PC-3 (cell line): ENCODE results near the gene ICAM4. TPM values are rescaled to one million over a fixed set of nuclear protein-coding genes. Genes with fewer than 3 reads are reported as not detected.

Experiments
- ATAC-seq: fragments of 200-7000 bp; cut with Tn5 transposase; 2 replicates; pipeline ENCODE4 v1.9.1; 2020; ENCODE audit warnings: mild to moderate bottlenecking, moderate library complexity
- BruUV-seq: library from RNA; stranded (reverse); fragments of 400-500 nt; replicated peaks from 2 replicates; lab custom pipeline; 2021; lab: Mats Ljungman, UMichigan
- CTCF ChIA-PET: fragments of 300-600 bp; sonication (Branson Sonifier 250); formaldehyde crosslinking; loops from one replicate; lab custom pipeline; 2022; ENCODE audit warnings: antibody characterized with exemption; lab: Charles Lee
- POLR2A ChIA-PET: fragments of 300-600 bp; sonication (Branson Sonifier 250); formaldehyde crosslinking; loops from one replicate; lab custom pipeline; 2022; ENCODE audit warnings: antibody characterized with exemption; ENCODE audit not compliant: unreplicated experiment; lab: Charles Lee
- DNase-seq: peaks from one replicate; pipeline ENCODE4 v3.0.0-alpha.2; 2015
- H2AFZ ChIP-seq: fragments of 300-600 bp; sonication (generic); 2 replicates; pipeline ENCODE4 v1.6.0; 2016; ENCODE audit warnings: antibody characterized with exemption, low read length
- H3F3A ChIP-seq: fragments of 300-600 bp; sonication (generic); one replicate; pipeline ENCODE4 v1.6.0; 2017; ENCODE audit warnings: antibody characterized with exemption, low read length, control low read depth, mild to moderate bottlenecking; ENCODE audit not compliant: unreplicated experiment
- H3K27ac ChIP-seq: fragments of 300-600 bp; sonication (generic); 2 replicates; pipeline ENCODE4 v1.5.1; 2016; ENCODE audit warnings: mild to moderate bottlenecking, low read length
- H3K27me3 ChIP-seq: fragments of 300-600 bp; sonication (generic); 2 replicates; pipeline ENCODE4 v1.6.1; 2016; ENCODE audit warnings: low read length, mixed read lengths
- H3K36me3 ChIP-seq: fragments of 300-600 bp; sonication (generic); 2 replicates; pipeline ENCODE4 v1.6.1; 2016; ENCODE audit warnings: low read depth, mixed run types, low read length, mixed read lengths
- H3K4me1 ChIP-seq: fragments of 300-600 bp; sonication (generic); 2 replicates; pipeline ENCODE4 v1.5.1; 2016; ENCODE audit warnings: low read length; ENCODE audit not compliant: insufficient read depth
- H3K4me2 ChIP-seq: fragments of 300-600 bp; sonication (generic); 2 replicates; pipeline ENCODE4 v1.6.0; 2016; ENCODE audit warnings: low read length
- H3K4me3 ChIP-seq: fragments of 300-600 bp; sonication (generic); 2 replicates; pipeline ENCODE4 v1.5.1; 2016; ENCODE audit warnings: mild to moderate bottlenecking, low read length, mixed read lengths
- H3K79me2 ChIP-seq: fragments of 300-600 bp; sonication (generic); 2 replicates; pipeline ENCODE4 v1.6.1; 2017; ENCODE audit warnings: low read length, mixed read lengths
- H3K9ac ChIP-seq: fragments of 300-600 bp; sonication (generic); 2 replicates; pipeline ENCODE4 v1.6.0; 2016; ENCODE audit warnings: mild to moderate bottlenecking, low read length
- H3K9me2 ChIP-seq: fragments of 300-600 bp; sonication (generic); replicated peaks from 2 replicates; pipeline ENCODE4 v1.6.1; 2016; ENCODE audit warnings: mixed run types, low read length, mixed read lengths
- H3K9me3 ChIP-seq: fragments of 300-600 bp; sonication (generic); 2 replicates; pipeline ENCODE4 v1.6.1; 2016; ENCODE audit warnings: low read length, mixed read lengths
- H4K20me1 ChIP-seq: fragments of 300-600 bp; sonication (generic); 2 replicates; pipeline ENCODE4 v1.6.1; 2016; ENCODE audit warnings: low read length, mixed read lengths
- EZH2 ChIP-seq: fragments of 300-600 bp; sonication (generic); IDR thresholded peaks from one replicate; pipeline ENCODE4 v1.6.1; 2017; ENCODE audit warnings: antibody characterized with exemption, mild to moderate bottlenecking, low read length; ENCODE audit not compliant: unreplicated experiment
- EZH2phosphoT487 ChIP-seq: fragments of 300-600 bp; sonication (generic); IDR thresholded peaks from 2 replicates; pipeline ENCODE4 v1.6.1; 2018; ENCODE audit warnings: mild to moderate bottlenecking, antibody characterized with exemption, low read length, borderline replicate concordance
- intact Hi-C: fragments of 100-400 bp; cut with micrococcal nuclease; formaldehyde crosslinking; loops from 2 replicates; pipeline ENCODE4 v1.9.0; 2023
- total RNA-seq: library from RNA; depleted of rRNA; stranded (reverse); fragments of >200 nt; gene quantifications from 2 replicates; pipeline ENCODE4 v1.2.3, GENCODE V29; 2014
- TF ChIP-seq, protein P1 (sequence below): fragments of 300-600 bp; sonication (generic); conservative IDR thresholded peaks from 2 replicates; pipeline ENCODE4 v1.5.1; 2017; ENCODE audit warnings: antibody characterized with exemption, low read depth, mild to moderate bottlenecking, low read length

Gene ICAM4
- total RNA-seq, 1 experiment from 2014 or later, result not detected

DNA sequence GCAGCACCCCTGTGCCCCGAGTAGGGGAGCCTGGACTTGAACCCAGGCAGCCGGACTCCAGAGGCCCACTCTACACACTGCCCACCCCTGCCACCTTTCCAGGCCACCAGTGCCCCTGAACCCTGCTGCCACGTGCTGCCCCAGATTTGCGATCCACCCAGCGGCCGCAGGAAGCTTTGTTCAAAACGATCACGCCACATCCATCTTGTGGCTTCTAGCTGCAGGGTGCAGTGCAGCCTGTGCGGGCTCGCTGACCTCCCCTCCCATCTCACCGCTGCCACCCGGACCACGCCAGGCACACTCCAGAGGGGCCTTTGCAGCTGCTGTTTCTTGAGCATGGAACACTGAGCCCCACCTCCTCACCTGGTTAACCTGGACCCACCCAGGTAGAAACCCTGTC, 42.8 kb downstream of the ICAM4 start:
- TF ChIP-seq, protein P1, sequence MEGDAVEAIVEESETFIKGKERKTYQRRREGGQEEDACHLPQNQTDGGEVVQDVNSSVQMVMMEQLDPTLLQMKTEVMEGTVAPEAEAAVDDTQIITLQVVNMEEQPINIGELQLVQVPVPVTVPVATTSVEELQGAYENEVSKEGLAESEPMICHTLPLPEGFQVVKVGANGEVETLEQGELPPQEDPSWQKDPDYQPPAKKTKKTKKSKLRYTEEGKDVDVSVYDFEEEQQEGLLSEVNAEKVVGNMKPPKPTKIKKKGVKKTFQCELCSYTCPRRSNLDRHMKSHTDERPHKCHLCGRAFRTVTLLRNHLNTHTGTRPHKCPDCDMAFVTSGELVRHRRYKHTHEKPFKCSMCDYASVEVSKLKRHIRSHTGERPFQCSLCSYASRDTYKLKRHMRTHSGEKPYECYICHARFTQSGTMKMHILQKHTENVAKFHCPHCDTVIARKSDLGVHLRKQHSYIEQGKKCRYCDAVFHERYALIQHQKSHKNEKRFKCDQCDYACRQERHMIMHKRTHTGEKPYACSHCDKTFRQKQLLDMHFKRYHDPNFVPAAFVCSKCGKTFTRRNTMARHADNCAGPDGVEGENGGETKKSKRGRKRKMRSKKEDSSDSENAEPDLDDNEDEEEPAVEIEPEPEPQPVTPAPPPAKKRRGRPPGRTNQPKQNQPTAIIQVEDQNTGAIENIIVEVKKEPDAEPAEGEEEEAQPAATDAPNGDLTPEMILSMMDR, result no peak
- no peak for TF ChIP-seq EZH2phosphoT487
- TF ChIP-seq EZH2, result no peak
- Histone ChIP-seq H2AFZ (no peak overlapping the region), H3F3A (no peaks in the 10 kb centered on the region), H3K36me3 (peaks cover 45% of the 10 kb centered on the region), H4K20me1 (peaks cover 10% of the 10 kb centered on the region), H3K9me2 (no peaks in the 10 kb centered on the region), H3K27me3 (no peaks in the 10 kb centered on the region), H3K9me3 (no peaks in the 10 kb centered on the region), H3K9ac (no peak overlapping the region), H3K4me2 (no peak overlapping the region), H3K27ac (no peak overlapping the region), H3K4me3 (no peak overlapping the region), H3K4me1 (peaks cover 17% of the 10 kb centered on the region), H3K79me2 (peaks cover 53% of the 10 kb centered on the region)
- intact Hi-C loops, result no loop called here
- ATAC-seq, result no peak
- CTCF ChIA-PET, result interaction anchor here (0.5 kb wide), 1 partner anchor 315 kb away, joined by 9 read pairs; no protein-coding TSS in a partner anchor
- no TSS peak for BruUV-seq
- DNase-seq, result no peak
- POLR2A ChIA-PET, result no interaction called here

DNA sequence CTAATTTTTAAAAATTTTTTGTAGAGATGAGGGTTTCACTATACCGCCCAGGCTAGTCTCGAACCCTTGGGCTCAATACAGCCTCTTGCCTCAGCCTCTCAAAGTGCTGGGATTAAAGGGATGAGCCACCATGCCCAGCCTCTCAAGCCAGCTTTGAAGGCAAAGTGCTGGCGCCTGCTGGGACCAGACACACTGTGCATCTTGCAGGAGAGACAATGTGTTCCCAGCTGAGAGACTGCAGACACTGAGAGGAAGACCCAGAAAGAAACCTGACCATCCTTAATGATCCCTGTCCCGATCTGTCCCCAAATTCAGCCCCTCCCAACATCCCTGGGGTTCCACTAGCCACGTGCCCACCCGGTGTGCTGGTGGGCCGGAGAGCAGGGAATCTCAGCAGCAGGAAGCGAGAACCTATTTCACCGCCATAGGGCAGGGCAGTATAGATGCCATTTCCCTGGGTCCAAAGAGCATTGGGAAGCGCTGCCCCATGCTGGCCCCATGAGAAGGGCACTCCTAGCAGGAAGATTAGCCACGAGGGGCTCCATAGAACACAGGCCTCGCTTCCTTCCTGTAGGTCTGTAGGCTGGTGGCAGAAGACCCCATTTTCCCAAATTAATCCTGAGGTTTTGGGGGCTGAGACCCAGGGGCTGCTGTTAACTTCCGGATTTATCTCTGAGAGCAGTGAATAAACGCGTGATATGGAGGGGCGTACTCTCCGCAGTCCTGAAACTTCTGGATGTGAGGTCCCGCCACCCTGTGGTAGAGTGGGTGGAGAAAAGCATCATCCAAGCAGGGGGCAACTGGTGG, 45.6 kb downstream of the ICAM4 start:
- Histone ChIP-seq H3K9ac (peak overlapping the region; percentile 86), H3K27ac (no peak overlapping the region), H3K9me3 (no peaks in the 10 kb centered on the region), H3K9me2 (no peaks in the 10 kb centered on the region), H4K20me1 (peaks cover 10% of the 10 kb centered on the region), H3K79me2 (peaks cover 53% of the 10 kb centered on the region), H3K4me3 (peak overlapping the region; percentile 84), H3K36me3 (peaks cover 27% of the 10 kb centered on the region), H3K4me2 (peak overlapping the region; percentile 96), H3F3A (no peaks in the 10 kb centered on the region), H2AFZ (peak overlapping the region; percentile 84), H3K4me1 (peaks cover 22% of the 10 kb centered on the region), H3K27me3 (no peaks in the 10 kb centered on the region)
- ChIA-PET POLR2A (interaction anchor here (0.5 to 0.6 kb wide), 2 partner anchors 10 to 61 kb away, joined by 4 read pairs; partner anchors contain the start of gene ICAM1), CTCF (interaction anchor here (0.6 to 2.2 kb wide), 2 partner anchors 62 to 84 kb away, joined by 5 to 15 read pairs; partner anchors contain the start of gene ICAM1)
- intact Hi-C loops, result loop anchor here (10.0 kb wide), 1 partner anchor 52 kb away; the partner anchor contains the start of gene TYK2
- no peak for DNase-seq
- no peak for ATAC-seq
- TF ChIP-seq EZH2 (no peak), EZH2phosphoT487 (no peak)
- TF ChIP-seq, protein P1, result no peak
- TSS peak; percentile 55 for BruUV-seq
